Activated naive CD8-positive, alpha-beta T cell treated with anti-CD3 and anti-CD28 coated beads, Interleukin-2, amount 10 ng/mL, durations not matched to agents 7 days and 5 days (primary cell): ENCODE data around the gene HOXA6. TPM values are rescaled to one million over a fixed set of nuclear protein-coding genes. Genes with fewer than 3 reads are reported as not detected.

Experiments
- ATAC-seq: fragments of 150-1000 bp; cut with Tn5 transposase; one replicate; pipeline ENCODE4 v1.10.0; 2021; ENCODE audit warnings: low read depth, moderate library complexity
- POLR2A ChIA-PET: fragments of 350-600 bp; sonication (Branson Sonifier 250); formaldehyde crosslinking; loops from one replicate; lab custom pipeline; 2021; ENCODE audit warnings: antibody characterized with exemption; lab: Charles Lee
- DNase-seq: peaks from one replicate; pipeline ENCODE4 v3.0.0; 2021
- H3K27ac Mint-ChIP-seq: one replicate; pipeline ENCODE4 v1.8.0; 2022; ENCODE audit warnings: mild to moderate bottlenecking, mixed read lengths
- H3K27me3 Mint-ChIP-seq: one replicate; pipeline ENCODE4 v1.8.0; 2022; ENCODE audit warnings: mild to moderate bottlenecking, moderate library complexity, mixed read lengths
- H3K36me3 Mint-ChIP-seq: one replicate; pipeline ENCODE4 v1.8.0; 2021; ENCODE audit warnings: mild to moderate bottlenecking, mixed read lengths
- H3K4me1 Mint-ChIP-seq: one replicate; pipeline ENCODE4 v1.8.0; 2021; ENCODE audit warnings: mixed read lengths
- H3K4me3 Mint-ChIP-seq: one replicate; pipeline ENCODE4 v1.8.0; 2022; ENCODE audit warnings: mild to moderate bottlenecking, moderate library complexity, mixed read lengths
- H3K9me3 Mint-ChIP-seq: one replicate; pipeline ENCODE4 v1.8.0; 2021; ENCODE audit warnings: mixed read lengths
- total RNA-seq, 2 experiments: library from RNA; stranded (reverse); gene quantifications; one replicate each; pipeline ENCODE4 v1.2.3, GENCODE V29; 2021

HOXA6 gene
- total RNA-seq, 2 experiments from 2014 or later, result not detected

DNA sequence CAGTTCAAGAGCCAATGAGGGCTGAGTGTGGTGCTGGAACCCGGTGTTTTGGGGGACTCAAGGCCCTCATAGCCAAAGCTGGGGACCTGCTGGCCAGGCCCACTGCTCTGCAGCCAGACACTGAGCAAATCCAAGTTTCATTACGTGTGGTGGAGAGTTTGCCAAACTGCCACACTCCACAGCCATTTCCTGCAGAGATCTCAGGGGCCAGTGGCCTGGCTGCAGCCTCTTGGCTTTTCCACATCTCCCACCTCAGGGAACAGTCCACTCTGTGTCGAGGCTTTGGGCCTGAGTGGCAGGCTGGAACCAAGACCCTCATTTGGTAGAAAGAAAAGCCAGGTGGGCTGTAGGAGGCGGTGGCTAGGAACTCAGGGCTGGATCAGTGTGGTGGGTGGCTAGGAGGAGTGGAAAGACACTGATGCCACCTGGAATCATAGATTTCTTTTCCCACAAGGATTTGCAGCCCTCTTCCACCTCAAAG, 34.3 kb upstream of the HOXA6 start:
- DNase-seq, result peak; percentile 17
- no peaks in the 10 kb centered on the region for H3K9me3 Mint-ChIP-seq
- POLR2A ChIA-PET, result no interaction called here

GRCh38 chr7:27180431-27181420, 33.2 kb upstream of the HOXA6 start:
- no peak overlapping the region for H3K27ac Mint-ChIP-seq
- peaks cover 1% of the 10 kb centered on the region for H3K36me3 Mint-ChIP-seq
- H3K4me3 Mint-ChIP-seq, result no peak overlapping the region
- H3K9me3 Mint-ChIP-seq, result no peaks in the 10 kb centered on the region
- peaks cover 14% of the 10 kb centered on the region for H3K4me1 Mint-ChIP-seq
- peak; percentile 12 for DNase-seq
- peaks cover 71% of the 10 kb centered on the region for H3K27me3 Mint-ChIP-seq
- no peak for ATAC-seq
- POLR2A ChIA-PET, result no interaction called here

More for the DNA sequence above, 34.3 kb upstream of the HOXA6 start:
- Mint-ChIP-seq H3K36me3 (peaks cover 1% of the 10 kb centered on the region), H3K27me3 (peaks cover 82% of the 10 kb centered on the region), H3K27ac (no peak overlapping the region), H3K4me3 (no peak overlapping the region), H3K4me1 (peaks cover 21% of the 10 kb centered on the region)
- ATAC-seq, result no peak

DNA sequence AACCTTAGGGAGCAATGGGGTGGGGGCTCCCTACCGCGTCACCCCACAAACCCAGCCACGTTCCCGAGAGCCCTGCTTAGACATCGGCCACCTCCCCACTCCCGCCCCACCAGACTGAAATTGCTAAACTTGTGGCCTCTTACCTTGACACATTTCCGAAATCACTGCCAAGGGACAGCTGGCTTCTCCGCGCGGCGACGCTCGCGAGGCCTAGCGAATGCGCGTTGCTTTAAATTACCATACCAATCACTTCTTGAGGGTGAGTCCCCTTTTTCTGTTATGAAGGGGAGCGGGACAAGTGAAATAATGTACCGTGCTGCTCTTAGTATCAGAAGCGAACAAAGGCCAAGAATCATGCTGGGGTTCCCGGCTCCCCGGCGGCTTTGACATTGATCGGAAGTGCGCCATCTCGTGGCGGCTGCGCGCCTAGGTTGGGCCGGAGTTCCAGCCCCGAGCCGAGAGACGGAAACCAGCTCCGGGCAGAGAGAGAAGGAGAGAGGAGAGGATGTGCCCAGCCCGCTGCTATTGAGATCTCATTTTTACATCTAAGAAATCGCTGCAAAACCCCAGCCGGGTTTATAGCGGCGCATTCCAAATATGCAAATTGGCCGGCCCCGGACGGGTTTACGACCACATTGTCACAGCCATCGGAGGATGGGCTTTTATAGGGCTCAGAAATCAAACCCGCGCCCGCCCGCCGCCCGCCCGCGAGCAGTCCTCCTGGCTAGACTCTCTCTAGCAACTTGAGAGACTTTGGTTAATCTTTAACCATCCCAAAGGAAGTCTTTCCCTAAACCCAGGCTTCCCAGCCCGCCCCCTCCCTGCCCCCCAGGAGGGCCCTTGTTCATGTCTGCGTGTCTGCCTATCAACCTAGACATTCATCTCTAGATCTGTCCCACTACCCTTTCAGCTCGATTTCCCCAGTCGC, 32.2 kb upstream of the HOXA6 start:
- peaks cover 71% of the 10 kb centered on the region for H3K27me3 Mint-ChIP-seq
- peaks cover 1% of the 10 kb centered on the region for H3K36me3 Mint-ChIP-seq
- H3K4me3 Mint-ChIP-seq, result peak overlapping the region; percentile 68
- peak; percentile 80 for ATAC-seq
- peaks cover 6% of the 10 kb centered on the region for H3K4me1 Mint-ChIP-seq
- peak; percentile 77 for DNase-seq
- H3K9me3 Mint-ChIP-seq, result no peaks in the 10 kb centered on the region
- no peak overlapping the region for H3K27ac Mint-ChIP-seq
- POLR2A ChIA-PET, result no interaction called here

GRCh38 chr7:27179030-27179429, 31.5 kb upstream of the HOXA6 start:
- no peak overlapping the region for H3K4me3 Mint-ChIP-seq
- POLR2A ChIA-PET, result no interaction called here
- no peak for DNase-seq
- no peak overlapping the region for H3K27ac Mint-ChIP-seq
- no peak for ATAC-seq
- H3K9me3 Mint-ChIP-seq, result no peaks in the 10 kb centered on the region
- peaks cover 5% of the 10 kb centered on the region for H3K4me1 Mint-ChIP-seq
- H3K36me3 Mint-ChIP-seq, result peaks cover 1% of the 10 kb centered on the region
- H3K27me3 Mint-ChIP-seq, result peaks cover 71% of the 10 kb centered on the region

- Mint-ChIP-seq H3K27me3 (peaks cover 66% of the 10 kb centered on the region), H3K36me3 (peaks cover 1% of the 10 kb centered on the region), H3K4me3 (no peak overlapping the region), H3K27ac (no peak overlapping the region), H3K9me3 (no peaks in the 10 kb centered on the region), H3K4me1 (peaks cover 5% of the 10 kb centered on the region)
- ATAC-seq, result no peak
- DNase-seq, result no peak
- POLR2A ChIA-PET, result no interaction called here
These were observed 30.8 kb upstream of the HOXA6 start for GRCh38 chr7:27178366-27178765.

GRCh38 chr7:27177795-27178320, 30.3 kb upstream of the HOXA6 start:
- POLR2A ChIA-PET, result no interaction called here
- Mint-ChIP-seq H3K4me1 (peaks cover 5% of the 10 kb centered on the region), H3K27me3 (peaks cover 62% of the 10 kb centered on the region), H3K4me3 (no peak overlapping the region), H3K36me3 (peaks cover 1% of the 10 kb centered on the region), H3K27ac (no peak overlapping the region), H3K9me3 (no peaks in the 10 kb centered on the region)
- DNase-seq (no peak), ATAC-seq (no peak)

DNA sequence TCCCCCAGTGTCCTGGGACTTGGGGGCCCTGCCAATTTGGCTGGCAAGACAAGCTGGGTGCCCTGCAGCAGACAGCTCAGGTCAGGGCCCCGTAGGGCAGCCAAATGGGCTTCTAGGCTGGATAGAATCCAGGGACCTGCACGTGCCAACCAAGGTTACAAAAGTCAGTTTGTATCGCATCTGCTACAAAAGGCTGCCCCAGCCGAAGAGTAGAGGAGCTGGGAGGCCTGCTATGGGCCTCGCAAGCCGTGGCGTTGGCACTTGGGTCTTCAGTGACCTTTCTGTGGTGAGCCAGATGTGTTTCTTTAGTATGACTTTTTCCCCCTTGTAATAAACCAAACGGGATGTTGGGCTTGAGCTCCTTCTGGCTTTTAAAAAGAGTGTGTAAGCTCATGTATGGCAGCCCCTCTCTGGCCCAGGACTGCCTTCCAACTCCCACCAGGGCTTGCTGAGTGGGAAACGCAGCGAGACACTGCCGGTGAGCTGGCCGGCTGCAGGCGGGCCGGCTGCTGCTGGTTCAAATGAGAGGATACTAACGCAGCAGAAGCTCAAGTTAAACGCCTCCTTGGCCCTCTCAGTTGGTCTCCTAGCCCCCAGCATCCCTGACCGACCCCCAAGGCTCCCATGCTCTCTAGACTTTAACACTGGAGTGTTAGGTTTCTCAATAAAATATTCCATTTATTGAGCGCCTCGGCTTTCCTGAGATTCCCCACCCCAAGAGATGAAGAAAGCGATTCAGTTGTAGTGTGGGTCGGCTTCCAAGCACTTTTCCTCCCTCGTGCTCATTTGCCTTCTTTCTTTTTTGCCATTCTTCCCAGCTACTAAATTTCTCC, 29.6 kb upstream of the HOXA6 start:
- Mint-ChIP-seq H3K9me3 (no peaks in the 10 kb centered on the region), H3K27ac (no peak overlapping the region), H3K27me3 (peaks cover 62% of the 10 kb centered on the region), H3K4me1 (peaks cover 8% of the 10 kb centered on the region), H3K4me3 (no peak overlapping the region), H3K36me3 (peaks cover 1% of the 10 kb centered on the region)
- DNase-seq (peak; percentile 15), ATAC-seq (no peak)
- POLR2A ChIA-PET, result interaction anchor here (0.5 to 0.7 kb wide), 2 partner anchors 14 to 1321 kb away, joined by 3 to 5 read pairs; no protein-coding TSS in a partner anchor

- Mint-ChIP-seq H3K4me1 (peaks cover 11% of the 10 kb centered on the region), H3K27ac (no peak overlapping the region), H3K27me3 (peaks cover 64% of the 10 kb centered on the region), H3K9me3 (no peaks in the 10 kb centered on the region), H3K36me3 (peaks cover 1% of the 10 kb centered on the region), H3K4me3 (no peak overlapping the region)
- DNase-seq, result peak; percentile 17
- POLR2A ChIA-PET, result interaction anchor here (0.5 kb wide), 1 partner anchor 1320 kb away, joined by 5 read pairs; no protein-coding TSS in a partner anchor
- ATAC-seq, result no peak
These were observed 28.9 kb upstream of the HOXA6 start for GRCh38 chr7:27176524-27176845.

DNA sequence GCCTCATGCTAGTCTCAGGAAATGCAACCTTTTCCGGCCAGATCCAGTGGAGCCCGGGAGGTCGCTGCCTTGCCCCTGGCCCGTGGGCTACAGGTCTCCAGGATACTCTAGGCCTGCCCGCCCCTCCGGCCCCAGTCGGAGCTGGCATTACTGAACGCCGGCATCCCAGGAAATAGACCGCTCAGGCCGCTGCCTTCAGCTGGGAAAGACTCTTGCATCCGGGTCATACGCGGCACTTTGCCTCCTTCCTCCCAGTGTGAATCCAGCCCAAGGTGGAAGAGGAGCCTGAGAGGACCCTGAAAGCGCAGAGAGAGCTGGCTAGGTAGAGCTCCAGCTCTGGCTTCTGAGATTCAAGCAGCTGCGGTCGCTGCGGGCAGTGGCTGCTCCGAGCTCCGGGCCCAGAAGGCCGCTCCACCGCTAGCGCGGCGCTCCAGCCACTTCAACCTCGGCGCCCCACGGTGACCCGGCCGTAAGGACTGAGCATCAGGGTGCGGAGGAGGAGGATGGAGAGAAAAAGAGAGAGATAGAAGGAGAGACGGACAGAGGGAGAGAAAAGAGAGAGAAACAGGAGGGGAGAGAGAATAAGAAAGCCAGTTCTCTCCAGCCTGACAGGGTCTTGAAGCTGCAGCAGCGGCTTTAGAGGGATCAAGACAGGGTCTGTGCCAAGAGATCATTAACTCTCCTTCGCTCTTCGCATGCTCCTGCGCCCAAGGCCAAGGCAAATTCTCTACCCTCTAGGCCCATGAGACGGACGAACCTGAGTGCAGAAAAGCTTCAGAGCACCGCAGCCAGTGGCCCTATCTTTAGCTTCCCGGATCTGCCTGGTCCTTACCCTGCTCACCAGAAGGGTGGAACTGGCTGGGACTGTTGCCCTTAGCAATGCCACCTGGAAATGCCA, 28.3 kb upstream of the HOXA6 start:
- H3K27ac Mint-ChIP-seq, result no peak overlapping the region
- H3K9me3 Mint-ChIP-seq, result no peaks in the 10 kb centered on the region
- DNase-seq, result peak; percentile 19
- no peak for ATAC-seq
- no peak overlapping the region for H3K4me3 Mint-ChIP-seq
- POLR2A ChIA-PET, result no interaction called here
- H3K36me3 Mint-ChIP-seq, result peaks cover 1% of the 10 kb centered on the region
- H3K27me3 Mint-ChIP-seq, result peaks cover 65% of the 10 kb centered on the region
- H3K4me1 Mint-ChIP-seq, result peaks cover 12% of the 10 kb centered on the region

GRCh38 chr7:27174874-27175625, 27.5 kb upstream of the HOXA6 start:
- peaks cover 70% of the 10 kb centered on the region for H3K27me3 Mint-ChIP-seq
- DNase-seq, result peak; percentile 10
- POLR2A ChIA-PET, result no interaction called here
- H3K36me3 Mint-ChIP-seq, result peaks cover 1% of the 10 kb centered on the region
- no peak for ATAC-seq
- no peaks in the 10 kb centered on the region for H3K9me3 Mint-ChIP-seq
- H3K27ac Mint-ChIP-seq, result no peak overlapping the region
- H3K4me3 Mint-ChIP-seq, result no peak overlapping the region
- H3K4me1 Mint-ChIP-seq, result peaks cover 12% of the 10 kb centered on the region
